ENCODE measurements around the gene DCC.

- no peak for TF ChIP-seq GATA2 (IDR thresholded peaks at IDR 0.05; ENCODE audit: low read depth, low read length)
- TF ChIP-seq GATA3 (IDR thresholded peaks at IDR 0.05; ENCODE audit: low read depth, low read length) = no peak
These were observed 86.0 kb downstream of the DCC start for GRCh38 chr18:52426041-52426440.
